ENCODE measurements around the gene MFRP.
A peak's percentile ranks its signal among the peaks of the same experiment; 100 is the strongest.
"Not testable (repeated sequence)": the region's sequence is repeated elsewhere in the genome, so short reads cannot be mapped to it uniquely, and the experiment has no call there.

The MFRP gene

GRCh38 chr11:119346605-119347004 lies at the start of gene MFRP:
Gene MFRP (minus strand): TSS chr11:119346705. CDS start chr11:119346513, 192 bp downstream.
- no peak for DNase-seq

GRCh38 chr11:119391275-119391674 lies 44.8 kb upstream of the MFRP start:
- DNase-seq, result no peak

DNA sequence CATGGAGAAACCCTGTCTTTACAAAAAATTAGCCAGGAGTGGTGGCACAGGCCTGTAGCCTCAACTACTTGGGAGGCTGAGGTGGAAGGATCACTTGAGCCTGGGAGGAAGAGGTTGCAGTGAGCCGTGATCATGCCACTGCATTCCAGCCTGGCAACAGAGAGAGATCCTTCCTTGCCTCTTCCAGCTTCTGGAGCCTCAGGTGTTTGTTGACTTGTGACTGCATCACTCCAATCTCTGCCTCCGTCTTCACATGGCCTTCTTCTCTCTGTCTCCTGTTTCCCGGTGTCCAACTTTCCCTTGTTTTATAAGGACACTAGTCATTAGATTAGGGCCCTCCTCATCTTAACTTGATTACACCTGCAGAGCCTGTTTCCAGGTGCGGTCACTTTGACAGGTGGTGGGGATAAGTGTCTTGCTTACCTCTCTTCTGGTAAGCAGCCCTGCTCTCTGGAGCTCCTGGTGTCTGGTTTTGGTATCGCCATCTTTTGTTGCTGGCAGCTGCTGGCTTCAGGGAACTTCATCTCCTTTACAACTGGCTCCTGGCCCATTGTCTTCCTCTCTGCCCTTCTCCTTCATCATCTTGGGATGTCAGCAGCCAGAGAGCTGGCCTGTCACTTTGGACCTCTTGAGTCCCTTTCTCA lies 43.2 kb upstream of the MFRP start:
- peak; percentile 79 for DNase-seq

DNA sequence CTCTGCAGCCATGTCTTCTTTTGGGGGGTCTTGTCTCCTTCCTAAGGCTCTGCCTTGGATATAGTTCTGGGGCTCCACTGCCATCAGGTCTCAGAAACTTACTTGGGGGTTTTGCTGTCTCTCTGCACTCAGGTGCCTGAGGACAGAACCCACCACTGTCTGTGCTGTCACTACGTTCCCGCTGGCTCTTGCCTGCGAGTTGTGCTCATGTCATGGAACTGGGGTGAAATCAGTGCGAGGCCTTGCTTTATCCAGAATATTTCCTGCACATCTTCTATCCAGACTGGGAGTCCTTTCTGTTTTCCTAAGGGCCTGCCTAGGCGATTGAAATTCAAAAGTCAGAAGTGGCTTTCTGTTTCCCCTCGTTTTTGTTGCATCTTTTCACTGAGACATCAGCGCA lies 41.6 kb upstream of the MFRP start:
- DNase-seq, result no peak

- no peak for DNase-seq
Measured at GRCh38 chr11:119384332-119384731, 37.8 kb upstream of the MFRP start.

DNA sequence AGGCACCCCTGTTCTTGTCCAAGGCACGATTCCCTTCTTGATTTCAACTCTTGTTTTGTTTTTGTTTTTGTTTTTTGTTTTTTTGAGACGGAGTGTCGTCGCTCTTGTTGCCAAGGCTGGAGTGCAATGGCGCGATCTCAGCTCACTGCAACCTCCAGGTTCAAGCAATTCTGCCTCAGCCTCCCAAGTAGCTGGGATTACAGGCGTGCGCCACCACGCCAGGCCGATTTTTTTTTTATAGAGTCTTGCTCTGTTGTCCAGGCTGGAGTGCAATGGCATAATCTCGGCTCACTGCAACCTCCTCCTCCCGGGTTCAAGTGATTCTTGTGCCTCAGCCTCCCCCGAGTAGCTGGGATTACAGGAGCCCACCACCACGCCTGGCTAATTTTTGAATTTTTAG lies 36.0 kb upstream of the MFRP start:
- DNase-seq, result not testable (repeated sequence)

DNA sequence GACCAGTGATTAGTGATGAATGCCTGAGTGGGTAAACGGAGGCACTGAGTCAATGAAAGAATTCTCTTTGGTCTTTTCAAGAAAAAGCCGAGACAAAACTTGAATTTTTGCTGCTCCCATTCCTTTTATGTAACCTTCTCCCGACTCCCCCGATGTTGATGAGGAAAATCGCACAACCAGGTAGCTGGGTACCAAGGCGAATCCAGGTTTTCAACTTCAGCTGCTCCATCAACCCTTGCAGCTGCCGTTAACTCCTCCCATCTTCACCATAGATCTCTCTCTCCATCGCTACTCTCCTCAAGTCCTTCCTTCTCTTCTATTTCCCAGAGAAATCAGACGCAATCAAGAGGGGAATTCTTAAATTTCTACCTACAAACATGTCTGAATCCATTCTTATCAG lies 35.6 kb upstream of the MFRP start:
- DNase-seq, result no peak

GRCh38 chr11:119381181-119381988 lies 34.9 kb upstream of the MFRP start, which contains the start of gene USP2:
Gene USP2 (minus strand): TSS chr11:119381690. CDS start chr11:119373480, 8,210 bp downstream.
- peak; percentile 93 for DNase-seq

DNA sequence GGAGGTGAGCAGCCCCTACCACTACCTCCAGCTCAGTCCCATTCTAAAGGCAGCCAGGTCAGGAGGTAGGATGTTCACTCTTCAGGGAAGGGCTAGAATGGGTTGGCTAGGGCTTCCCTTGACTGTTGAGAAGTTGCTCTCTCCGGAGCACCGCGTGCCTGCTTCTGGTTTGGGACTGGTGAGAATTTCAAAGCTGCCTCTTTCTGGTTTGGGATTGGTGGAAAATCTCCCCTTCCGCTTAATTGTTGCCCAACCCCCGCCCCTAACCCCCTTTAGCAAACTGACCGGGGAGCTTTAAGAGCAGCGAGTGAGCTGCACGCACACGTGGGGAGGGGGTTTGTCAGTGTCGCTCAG lies 34.3 kb upstream of the MFRP start:
- no peak for DNase-seq

GRCh38 chr11:119380160-119380826 lies 33.8 kb upstream of the MFRP start:
- no peak for DNase-seq

GRCh38 chr11:119378851-119379465 lies 32.5 kb upstream of the MFRP start:
- DNase-seq, result no peak

- DNase-seq, result no peak
Measured at GRCh38 chr11:119377961-119378667, 31.6 kb upstream of the MFRP start.

DNA sequence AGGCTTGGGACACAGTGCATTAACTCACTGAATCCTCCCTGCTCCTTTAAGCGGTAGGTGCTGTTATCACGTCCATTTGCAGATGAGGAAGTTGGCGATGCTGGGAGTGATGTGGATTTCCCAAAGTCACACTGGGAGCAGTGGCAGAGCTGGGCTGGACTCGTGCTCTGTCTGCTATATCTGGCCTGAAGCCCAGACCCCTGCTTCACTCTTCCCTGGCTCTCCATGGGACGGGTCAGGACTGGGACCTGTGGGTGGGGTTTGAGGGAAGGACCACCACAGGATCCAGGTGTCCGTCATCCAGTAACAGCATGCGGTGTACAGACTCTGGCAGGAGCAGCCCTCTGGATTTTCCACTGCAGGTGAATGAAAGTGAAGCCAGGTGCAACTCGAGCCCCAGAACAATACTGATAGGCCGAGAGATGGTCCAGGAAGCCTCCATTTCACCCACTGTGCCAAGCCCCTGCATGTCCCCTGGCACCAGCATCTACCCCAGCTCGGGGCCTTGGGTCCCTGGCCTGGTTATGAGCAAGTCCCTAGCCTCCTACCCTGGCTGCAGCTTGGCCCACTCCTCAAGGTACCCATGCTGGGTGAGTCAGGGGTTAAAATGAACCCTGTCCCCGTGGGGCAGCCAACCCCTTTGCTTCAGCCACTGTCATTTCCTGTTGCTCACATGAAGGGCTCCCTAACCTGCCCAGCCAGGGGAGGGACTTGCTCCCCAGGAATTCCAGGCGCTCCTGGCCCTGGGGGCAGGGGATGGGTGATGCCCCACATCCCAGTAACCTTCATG lies 30.8 kb upstream of the MFRP start:
- DNase-seq, result no peak

GRCh38 chr11:119376197-119376847 lies 29.8 kb upstream of the MFRP start:
- DNase-seq, result peak; percentile 71

DNA sequence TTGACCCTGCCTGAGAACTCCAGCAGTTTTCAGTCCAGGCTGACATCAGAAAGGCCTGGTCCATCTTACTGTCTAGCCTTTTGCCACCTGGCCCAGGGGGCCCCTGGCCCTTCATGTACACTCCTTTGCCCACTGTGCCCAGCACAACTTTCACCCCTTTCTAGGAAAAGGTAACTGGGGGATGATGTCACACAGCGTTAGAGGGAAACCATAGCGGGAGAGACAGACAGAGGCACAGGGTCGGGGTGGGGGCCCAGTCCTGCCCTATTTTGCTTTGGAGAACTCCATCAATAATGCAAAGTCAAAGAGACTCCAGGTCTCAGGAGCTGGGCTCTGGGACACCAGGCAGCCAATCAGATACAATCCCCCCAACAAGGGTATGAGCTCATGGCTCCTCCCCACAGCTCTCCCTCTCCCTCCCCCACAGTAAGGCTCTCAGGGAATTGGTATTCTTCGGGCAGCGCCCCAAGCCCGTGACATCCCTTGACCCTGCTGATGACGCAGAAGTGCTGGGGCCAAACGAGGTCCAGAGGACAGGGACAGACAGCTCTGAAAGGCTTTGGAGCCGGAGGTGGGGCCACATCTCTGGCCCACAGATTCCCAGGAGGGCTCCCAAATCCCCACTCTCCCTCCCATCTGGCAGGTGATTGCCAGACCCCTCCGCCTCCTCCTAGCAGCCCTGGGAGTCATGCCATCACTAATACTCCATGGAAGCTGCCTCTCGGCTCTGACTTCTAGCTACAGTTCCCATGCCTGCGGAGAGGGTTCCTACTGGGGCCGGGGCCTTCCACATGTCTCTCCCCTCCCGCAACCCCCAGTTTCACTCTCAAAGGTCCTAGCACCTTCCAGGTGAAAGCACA lies 29.1 kb upstream of the MFRP start:
- no peak for DNase-seq

GRCh38 chr11:119374632-119375336 lies 28.3 kb upstream of the MFRP start:
- DNase-seq, result no peak

DNA sequence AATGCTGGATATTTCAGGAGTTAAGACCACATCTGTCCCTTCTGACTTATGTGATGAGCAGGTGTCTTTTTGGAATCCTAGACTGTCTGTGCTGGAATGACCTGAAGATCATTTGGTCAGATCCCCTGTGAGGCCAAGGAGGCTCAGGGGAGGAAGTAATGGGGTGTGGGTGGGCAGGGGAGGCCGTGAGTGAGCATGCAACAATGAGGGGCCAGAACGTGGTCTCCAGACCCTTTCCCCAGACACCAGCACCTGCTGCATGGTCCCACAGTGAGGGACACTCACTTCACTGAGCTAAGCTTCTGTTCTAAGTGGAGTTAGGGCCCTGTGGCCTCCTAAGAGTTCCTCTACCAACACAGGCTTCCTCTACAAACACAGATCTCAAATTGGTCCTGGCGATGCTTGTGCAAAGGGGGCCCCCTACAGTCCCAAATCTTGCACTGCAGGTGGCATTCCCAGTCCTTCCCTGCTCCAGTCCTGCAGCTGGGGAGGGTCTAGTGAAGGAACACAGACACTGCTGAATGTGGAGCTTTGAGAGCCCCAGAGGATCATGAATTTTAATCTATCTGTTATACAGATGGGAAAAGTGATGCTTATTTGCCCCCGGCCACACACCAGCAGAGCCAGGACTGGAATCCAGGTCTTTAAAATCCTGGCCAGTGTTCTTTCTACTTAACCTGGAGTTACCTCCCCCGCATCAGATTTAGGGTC lies 27.6 kb upstream of the MFRP start:
- peak; percentile 47 for DNase-seq

DNA sequence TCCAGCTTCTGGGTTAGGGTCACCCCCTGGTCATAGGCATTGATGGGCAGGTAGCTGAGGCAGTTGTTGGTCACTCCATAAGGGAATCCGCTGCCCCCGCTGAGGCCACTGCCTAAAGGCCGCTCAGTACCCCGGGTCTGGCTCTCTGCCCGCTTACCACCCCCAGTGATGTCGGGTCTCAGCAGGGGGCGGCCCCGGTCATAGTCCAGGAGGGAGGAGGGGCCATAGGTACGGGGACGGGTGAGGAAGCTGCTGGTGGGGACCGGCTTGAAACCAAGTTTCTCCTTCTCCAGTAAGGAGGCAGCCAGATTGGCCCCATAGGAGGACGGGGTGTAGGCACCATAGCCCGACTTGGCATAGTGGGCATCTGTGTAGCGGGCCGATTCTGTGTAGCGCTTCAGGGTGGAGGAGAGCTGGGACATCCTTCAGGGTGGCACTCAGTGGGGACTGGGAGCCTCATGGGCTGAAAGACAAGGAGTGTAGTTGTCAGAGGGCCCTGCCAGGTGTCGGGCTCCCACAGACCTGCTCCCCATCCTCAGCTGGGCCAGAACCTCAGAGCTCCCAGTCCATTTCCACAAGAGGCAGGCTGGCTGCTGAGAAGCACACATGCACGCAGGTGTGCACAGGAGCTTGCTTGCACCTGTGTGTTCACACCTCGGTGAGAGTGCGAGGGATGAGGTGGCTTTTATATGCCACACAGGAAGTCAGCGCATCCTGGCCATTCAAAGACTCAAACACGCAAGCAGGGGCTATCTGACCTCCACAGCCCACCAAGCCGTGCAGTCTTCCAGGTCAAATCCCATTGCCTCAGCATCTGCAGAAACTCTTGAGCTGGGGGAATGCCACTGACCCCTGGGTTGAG lies 26.8 kb upstream of the MFRP start:
- DNase-seq, result no peak
